ENCODE data around the gene UPK3A.

The UPK3A gene

DNA sequence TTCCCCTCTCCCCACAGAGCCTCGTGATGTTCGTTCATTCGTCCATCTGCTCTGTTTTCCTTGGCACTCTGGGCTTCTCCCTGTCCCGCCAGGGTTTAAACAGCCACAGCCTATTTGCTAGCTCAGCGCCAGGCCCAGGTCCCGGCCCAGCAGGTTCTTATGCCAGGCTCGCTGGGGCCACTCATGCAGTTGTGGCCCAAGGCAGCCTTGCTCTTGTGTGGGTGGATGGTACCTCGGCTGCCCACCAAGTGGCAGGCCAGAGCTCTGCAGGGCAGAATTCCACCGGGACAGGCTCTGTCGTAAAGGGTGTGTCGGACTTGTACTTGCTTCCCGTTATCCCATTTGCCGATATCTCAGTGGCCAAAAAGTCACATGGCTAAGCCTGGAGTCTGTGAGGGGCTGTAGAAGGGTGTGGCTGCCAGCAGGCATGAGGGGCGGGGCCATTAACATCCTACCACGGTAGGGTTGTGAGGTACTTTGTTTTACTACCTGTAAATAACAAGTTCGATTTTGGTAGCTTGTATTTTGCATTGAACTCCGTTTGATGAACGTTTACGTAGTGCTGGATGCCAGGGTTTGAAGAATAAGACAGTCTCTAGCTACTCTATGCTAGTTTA lies 32.9 kb downstream of the UPK3A start:
- no peak for TF ChIP-seq SIN3A (IDR thresholded peaks at IDR 0.05; ENCODE audit: borderline replicate concordance, insufficient read depth, low read length)

GRCh38 chr22:45318168-45318557 lies 33.4 kb downstream of the UPK3A start:
- TF ChIP-seq FOXP2 (optimal IDR thresholded peaks at IDR 0.05; ENCODE audit: borderline replicate concordance, extremely low read depth, extremely low read length, insufficient read depth), result no peak
- TF ChIP-seq, protein P1, sequence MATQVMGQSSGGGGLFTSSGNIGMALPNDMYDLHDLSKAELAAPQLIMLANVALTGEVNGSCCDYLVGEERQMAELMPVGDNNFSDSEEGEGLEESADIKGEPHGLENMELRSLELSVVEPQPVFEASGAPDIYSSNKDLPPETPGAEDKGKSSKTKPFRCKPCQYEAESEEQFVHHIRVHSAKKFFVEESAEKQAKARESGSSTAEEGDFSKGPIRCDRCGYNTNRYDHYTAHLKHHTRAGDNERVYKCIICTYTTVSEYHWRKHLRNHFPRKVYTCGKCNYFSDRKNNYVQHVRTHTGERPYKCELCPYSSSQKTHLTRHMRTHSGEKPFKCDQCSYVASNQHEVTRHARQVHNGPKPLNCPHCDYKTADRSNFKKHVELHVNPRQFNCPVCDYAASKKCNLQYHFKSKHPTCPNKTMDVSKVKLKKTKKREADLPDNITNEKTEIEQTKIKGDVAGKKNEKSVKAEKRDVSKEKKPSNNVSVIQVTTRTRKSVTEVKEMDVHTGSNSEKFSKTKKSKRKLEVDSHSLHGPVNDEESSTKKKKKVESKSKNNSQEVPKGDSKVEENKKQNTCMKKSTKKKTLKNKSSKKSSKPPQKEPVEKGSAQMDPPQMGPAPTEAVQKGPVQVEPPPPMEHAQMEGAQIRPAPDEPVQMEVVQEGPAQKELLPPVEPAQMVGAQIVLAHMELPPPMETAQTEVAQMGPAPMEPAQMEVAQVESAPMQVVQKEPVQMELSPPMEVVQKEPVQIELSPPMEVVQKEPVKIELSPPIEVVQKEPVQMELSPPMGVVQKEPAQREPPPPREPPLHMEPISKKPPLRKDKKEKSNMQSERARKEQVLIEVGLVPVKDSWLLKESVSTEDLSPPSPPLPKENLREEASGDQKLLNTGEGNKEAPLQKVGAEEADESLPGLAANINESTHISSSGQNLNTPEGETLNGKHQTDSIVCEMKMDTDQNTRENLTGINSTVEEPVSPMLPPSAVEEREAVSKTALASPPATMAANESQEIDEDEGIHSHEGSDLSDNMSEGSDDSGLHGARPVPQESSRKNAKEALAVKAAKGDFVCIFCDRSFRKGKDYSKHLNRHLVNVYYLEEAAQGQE (IDR thresholded peaks at IDR 0.05; ENCODE audit: insufficient read depth in 1 of 2, low read depth in 2 of 2, low read length in 2 of 2), result no peak
- TF ChIP-seq TAF1 (IDR thresholded peaks at IDR 0.05; ENCODE audit: borderline replicate concordance, insufficient read depth, low read length), result no peak
- no peak for TF ChIP-seq SIN3A (IDR thresholded peaks at IDR 0.05; ENCODE audit: borderline replicate concordance, insufficient read depth, low read length)
- no peak for TF ChIP-seq POLR2AphosphoS5 (IDR thresholded peaks at IDR 0.05; ENCODE audit: low read depth, low read length)

DNA sequence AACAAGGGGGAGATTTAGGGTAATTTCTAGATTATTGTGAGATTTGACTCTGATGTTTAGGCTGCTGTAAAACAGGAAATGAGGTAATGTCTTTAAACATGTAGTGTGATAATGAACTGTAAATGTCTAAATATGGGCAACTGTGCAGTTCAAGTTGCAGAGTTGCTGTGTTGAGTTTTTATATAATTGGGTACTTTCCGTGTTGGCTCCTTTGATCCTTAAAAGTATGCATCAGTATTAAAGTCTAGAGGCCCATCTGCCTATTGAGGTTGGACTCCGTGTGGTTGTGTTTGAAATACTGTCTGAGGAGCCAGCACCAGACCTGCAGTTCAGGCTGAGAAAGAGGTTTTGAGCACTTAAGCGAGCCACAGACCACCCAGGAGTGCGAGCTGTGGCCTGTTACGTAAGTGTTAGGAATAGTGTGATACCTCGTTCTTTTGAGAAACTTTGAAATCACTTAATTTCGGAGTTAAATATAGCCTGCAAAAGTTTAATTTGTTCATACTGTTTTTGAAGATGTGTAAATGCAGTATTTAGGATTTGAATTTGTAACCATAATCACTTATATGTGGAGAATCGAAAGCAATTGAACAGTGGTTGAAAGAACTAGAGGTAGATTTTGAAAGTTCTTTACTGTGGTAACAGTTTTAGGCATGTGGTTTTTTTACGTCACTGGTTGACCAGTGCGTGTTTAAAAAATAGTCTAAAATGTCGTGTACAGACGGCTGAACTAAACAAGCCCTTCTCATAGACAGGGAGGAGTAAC lies 34.0 kb downstream of the UPK3A start:
- TF ChIP-seq, protein P1 (IDR thresholded peaks at IDR 0.05; ENCODE audit: insufficient read depth in 1 of 2, low read depth in 2 of 2, low read length in 2 of 2), result no peak
- TF ChIP-seq TAF1 (IDR thresholded peaks at IDR 0.05; ENCODE audit: borderline replicate concordance, insufficient read depth, low read length), result no peak
- no peak for TF ChIP-seq FOXP2 (optimal IDR thresholded peaks at IDR 0.05; ENCODE audit: borderline replicate concordance, extremely low read depth, extremely low read length, insufficient read depth)
- TF ChIP-seq SIN3A (IDR thresholded peaks at IDR 0.05; ENCODE audit: borderline replicate concordance, insufficient read depth, low read length), result no peak
- no peak for TF ChIP-seq POLR2AphosphoS5 (IDR thresholded peaks at IDR 0.05; ENCODE audit: low read depth, low read length)

GRCh38 chr22:45319324-45319685 lies 34.6 kb downstream of the UPK3A start:
- TF ChIP-seq POLR2AphosphoS5 (IDR thresholded peaks at IDR 0.05; ENCODE audit: low read depth, low read length) (no peak), FOXP2 (optimal IDR thresholded peaks at IDR 0.05; ENCODE audit: borderline replicate concordance, extremely low read depth, extremely low read length, insufficient read depth) (no peak), SIN3A (IDR thresholded peaks at IDR 0.05; ENCODE audit: borderline replicate concordance, insufficient read depth, low read length) (no peak), TAF1 (IDR thresholded peaks at IDR 0.05; ENCODE audit: borderline replicate concordance, insufficient read depth, low read length) (no peak)
- TF ChIP-seq, protein P1 (IDR thresholded peaks at IDR 0.05; ENCODE audit: insufficient read depth in 1 of 2, low read depth in 2 of 2, low read length in 2 of 2), result no peak

DNA sequence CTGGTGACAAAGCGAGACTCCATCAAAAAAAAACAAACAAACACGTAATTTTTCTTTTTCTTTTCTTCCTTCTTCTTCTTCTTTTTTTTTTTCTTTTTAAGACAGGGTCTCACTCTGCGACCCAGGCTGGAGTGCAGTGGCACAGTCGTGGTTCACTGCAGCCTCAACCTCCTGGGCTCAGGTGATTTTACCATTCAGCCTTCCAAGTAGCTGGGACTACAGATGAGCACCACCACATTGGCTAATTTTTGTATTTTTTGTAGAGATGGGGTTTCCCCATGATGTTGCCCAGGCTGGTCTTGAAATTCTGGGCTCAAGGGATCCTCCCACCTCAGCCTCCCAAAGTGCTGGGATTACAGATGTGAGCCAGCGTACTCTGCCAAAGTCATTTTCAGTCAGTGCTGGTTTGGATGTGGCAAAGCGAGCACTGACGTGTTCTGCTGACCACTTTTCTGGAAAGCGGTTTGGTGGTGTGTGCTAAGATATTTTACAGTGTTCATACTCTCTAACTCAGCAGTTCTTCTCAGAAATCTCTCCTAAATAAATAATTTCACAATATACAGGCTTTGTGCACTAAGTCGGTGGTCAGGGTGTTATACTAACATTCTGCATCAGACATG lies 35.7 kb downstream of the UPK3A start:
- TF ChIP-seq TAF1 (IDR thresholded peaks at IDR 0.05; ENCODE audit: borderline replicate concordance, insufficient read depth, low read length) (no peak), POLR2AphosphoS5 (IDR thresholded peaks at IDR 0.05; ENCODE audit: low read depth, low read length) (no peak), SIN3A (IDR thresholded peaks at IDR 0.05; ENCODE audit: borderline replicate concordance, insufficient read depth, low read length) (no peak), FOXP2 (optimal IDR thresholded peaks at IDR 0.05; ENCODE audit: borderline replicate concordance, extremely low read depth, extremely low read length, insufficient read depth) (no peak)
- TF ChIP-seq, protein P1 (IDR thresholded peaks at IDR 0.05; ENCODE audit: insufficient read depth in 1 of 2, low read depth in 2 of 2, low read length in 2 of 2), result no peak

Measured in PFSK-1 (cell line).